Activated CD8-positive, alpha-beta memory T cell treated with anti-CD3 and anti-CD28 coated beads, Interleukin-2, amount 50 U/mL, for 24 hours (primary cell): ENCODE measurements around the gene PTGER3.
"Not testable (repeated sequence)": the region's sequence is repeated elsewhere in the genome, so short reads cannot be mapped to it uniquely, and the experiment has no call there.

ENCODE experiments used
- DNase-seq: peaks from one replicate; pipeline ENCODE4 v3.0.0-alpha.2; 2020; ENCODE audit errors: extremely low read depth

PTGER3 gene

DNA sequence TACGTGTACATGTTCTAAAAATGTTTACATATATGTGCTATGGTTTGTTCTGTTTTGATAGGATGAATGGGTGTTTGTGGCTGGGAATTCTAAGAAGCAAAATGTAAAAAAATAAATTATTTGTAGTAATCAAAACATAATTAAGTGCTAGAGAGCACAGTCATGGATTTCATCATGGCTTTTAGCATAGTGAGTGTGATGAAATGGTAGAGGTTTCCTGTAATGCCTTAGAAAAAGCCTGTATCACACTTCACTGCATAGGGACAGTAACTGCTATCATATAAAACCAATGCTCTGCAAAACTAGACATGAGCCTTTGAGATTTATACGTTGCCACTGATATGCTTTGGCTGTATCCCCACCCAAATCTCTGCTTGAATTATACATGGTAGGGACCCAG, 99.8 kb downstream of the PTGER3 start:
- DNase-seq, result no peak

DNA sequence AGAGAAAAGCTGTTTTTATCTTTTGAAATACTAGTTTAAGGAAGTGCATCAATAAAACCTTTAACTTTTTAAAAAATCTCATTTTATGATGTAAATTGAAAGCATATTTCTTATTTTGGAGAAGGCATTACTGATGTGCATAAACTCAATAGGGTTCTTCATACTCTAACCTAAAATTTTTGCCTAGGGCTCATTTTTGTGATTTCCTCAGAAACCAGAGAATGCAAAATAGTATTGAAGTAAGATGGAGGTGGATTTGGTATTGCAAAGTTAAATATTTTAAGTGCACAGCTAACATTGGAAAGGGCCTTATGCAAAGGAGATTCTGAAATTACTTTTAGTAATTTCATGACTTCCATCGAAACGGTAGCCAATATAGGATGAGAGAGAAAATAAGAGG, 101.9 kb downstream of the PTGER3 start:
- DNase-seq, result no peak

DNA sequence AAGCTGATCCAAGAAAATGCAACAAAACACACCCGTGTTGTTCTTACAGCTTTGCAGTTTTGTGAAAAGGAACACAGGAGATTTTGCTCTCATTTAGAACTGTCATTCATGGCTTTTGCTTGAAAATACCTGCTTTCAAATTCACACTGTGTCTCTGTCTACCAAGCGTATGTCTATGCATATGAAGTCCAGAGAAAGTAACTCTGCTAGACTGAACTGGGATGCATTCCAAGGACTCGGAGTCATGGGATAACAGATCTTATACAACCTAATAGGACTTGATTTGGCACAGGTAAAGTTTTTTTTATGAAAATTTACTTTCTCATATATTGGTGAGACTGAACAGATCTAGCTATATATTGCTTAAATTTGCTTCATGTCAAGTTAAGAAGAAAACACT, 102.4 kb downstream of the PTGER3 start:
- DNase-seq, result no peak

DNA sequence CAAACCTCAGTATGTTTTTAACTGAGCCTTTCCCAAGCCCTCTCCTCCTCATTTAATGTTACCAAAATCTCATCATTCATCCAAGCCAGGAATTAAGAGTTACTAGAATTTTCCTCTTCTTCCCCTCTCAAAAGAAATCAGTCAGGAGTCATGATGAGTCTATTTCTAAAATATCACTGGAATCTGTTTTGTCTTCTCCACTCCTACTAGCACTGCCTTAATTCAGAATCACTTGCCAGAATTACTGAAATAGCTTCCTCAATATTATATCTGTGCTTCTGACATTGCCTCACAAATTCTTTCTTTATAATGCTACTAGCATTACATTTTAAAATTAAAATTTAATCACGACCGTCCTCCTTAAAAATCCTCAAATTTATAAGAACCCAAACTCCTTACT, 106.1 kb downstream of the PTGER3 start:
- DNase-seq, result no peak

DNA sequence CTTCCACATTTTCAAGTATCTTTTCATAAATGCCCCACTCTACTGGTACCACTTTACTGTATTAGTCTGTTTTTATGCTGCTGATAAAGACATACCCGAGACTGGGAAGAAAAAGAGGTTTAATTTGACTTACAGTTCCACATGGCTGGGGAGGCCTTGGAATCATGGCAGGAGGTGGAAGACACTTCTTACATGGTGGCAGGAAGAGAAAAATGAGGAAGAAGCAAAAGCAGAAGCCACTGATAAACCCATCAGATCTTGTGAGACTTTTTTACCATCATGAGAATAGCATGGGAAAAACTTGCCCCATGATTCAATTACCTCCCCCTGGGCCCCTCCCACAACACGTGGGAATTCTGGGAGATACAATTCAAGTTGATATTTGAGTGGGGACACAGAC, 107.2 kb downstream of the PTGER3 start:
- DNase-seq, result not testable (repeated sequence)

DNA sequence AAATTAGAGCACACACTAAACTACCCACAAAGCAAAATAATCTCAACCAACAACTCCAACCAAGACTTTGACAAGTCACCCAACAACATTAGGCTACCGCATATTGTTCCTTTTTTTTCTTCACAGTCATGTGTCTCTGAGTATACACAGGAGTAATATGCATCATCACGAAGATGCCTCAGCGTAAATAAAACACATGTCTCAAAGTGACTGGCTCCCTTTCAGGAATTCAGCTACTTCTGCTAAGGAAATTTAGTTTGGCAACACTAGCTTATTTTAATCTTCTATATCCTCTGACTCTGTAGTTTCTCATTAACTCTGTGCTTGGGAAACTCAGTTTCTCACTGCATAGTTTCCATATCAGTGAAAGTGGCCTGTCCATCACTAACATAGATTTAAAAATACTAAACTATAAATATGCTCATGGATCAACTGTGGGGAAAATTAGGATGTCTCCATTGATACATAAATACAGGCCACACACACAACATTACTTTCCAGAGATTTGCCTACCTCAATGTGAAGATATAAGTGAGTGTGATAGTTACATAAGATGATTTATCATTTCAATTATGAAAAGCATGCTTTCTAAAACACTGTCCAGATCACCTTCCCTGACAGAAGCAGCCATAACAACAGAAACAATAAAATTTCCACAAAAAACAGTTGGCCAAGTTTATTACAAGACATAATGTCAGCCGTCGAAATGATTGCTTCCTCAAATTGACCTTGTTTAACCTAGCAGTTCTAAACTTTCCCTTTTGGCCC, 113.2 kb downstream of the PTGER3 start:
- no peak for DNase-seq

DNA sequence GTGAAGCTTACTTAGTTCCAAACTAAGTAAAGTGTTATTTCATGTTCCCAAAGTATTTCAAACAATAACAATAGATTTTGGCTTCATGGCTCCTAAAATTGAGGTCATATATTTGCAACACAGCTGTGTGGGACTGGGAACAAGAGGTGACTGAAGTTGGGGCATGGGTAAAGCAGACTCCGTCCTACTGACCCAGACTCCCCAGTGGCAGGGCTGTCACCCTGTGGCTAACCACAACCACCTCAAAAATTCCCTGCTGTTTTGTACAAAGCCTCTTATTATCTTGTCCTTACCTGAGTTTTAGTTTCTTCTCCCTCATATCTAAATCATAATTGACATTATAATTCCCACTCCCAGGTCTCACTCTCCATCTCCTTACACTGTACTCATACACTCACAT, 117.6 kb downstream of the PTGER3 start:
- no peak for DNase-seq

DNA sequence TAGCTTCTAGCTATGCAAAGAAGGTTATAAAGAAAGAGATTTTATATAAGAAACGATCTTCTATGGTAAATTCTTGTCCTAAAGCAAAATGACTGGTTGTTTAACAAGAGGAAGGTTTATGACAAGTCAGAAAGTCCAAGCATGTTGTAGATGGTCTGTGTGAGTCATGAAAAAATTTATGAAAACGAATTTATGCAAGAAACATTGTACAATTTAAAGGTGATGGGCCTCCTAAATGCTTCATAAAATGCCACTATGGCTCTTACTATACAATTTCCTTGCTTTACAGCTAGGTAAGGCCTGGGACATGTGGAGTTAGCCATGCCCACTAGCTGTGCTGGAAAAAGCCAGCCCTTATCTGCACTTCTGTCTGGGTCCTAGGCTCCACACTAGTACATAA, 125.4 kb downstream of the PTGER3 start:
- no peak for DNase-seq
